GM10248 (cell line): ENCODE measurements around the gene WDR5.

Experiments
- CTCF ChIA-PET: fragments of 300-600 bp; sonication (Branson Sonifier 250); formaldehyde crosslinking; extraction: SDS; loops from one replicate; lab custom pipeline; 2021; ENCODE audit warnings: antibody characterized with exemption; lab: Yijun Ruan, JAX
- POLR2A ChIA-PET: fragments of 350-650 bp; sonication (Branson Sonifier 250); formaldehyde crosslinking; extraction: SDS; loops from one replicate; lab custom pipeline; 2020; ENCODE audit warnings: antibody characterized with exemption; lab: Yijun Ruan, JAX
- DNase-seq: peaks from one replicate; pipeline ENCODE4 v3.0.0; 2012; ENCODE audit errors: extremely low spot score
- TF ChIP-seq, protein P1 (sequence below): IDR thresholded peaks from 2 replicates; pipeline ENCODE4 v1.5.1; 2012; ENCODE audit warnings: mild to moderate bottlenecking, low read depth; ENCODE audit errors: extremely low read depth, missing control alignments, control extremely low read depth

WDR5 gene

GRCh38 chr9:134166374-134166773 lies 30.5 kb downstream of the WDR5 start:
- ChIA-PET CTCF (no interaction called here), POLR2A (no interaction called here)
- TF ChIP-seq, protein P1, sequence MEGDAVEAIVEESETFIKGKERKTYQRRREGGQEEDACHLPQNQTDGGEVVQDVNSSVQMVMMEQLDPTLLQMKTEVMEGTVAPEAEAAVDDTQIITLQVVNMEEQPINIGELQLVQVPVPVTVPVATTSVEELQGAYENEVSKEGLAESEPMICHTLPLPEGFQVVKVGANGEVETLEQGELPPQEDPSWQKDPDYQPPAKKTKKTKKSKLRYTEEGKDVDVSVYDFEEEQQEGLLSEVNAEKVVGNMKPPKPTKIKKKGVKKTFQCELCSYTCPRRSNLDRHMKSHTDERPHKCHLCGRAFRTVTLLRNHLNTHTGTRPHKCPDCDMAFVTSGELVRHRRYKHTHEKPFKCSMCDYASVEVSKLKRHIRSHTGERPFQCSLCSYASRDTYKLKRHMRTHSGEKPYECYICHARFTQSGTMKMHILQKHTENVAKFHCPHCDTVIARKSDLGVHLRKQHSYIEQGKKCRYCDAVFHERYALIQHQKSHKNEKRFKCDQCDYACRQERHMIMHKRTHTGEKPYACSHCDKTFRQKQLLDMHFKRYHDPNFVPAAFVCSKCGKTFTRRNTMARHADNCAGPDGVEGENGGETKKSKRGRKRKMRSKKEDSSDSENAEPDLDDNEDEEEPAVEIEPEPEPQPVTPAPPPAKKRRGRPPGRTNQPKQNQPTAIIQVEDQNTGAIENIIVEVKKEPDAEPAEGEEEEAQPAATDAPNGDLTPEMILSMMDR: no peak
- no peak for DNase-seq

DNA sequence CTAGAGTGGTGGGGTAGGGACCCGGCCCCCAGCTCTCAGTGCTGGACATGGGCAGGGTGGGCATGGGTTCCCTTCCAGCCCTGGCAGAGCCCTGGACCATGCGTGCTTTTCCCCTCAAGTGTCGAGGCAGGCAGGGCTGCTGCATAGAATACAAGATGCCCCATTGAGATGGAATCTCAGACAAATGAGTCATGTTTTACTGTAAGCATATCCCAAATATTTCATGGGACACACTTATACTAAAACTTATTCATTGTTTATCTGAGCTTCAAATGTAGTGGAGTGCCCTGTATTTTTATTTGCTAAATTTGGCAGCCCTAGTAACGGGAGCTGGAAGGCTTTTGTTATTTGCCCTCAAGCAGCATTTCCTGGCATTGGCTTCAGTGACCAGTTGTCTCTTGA lies 31.6 kb downstream of the WDR5 start:
- ChIA-PET POLR2A (no interaction called here), CTCF (interaction anchor here (1.0 to 5.0 kb wide), 2 partner anchors 275 to 282 kb away, joined by 3 to 44 read pairs; no protein-coding TSS in a partner anchor)
- TF ChIP-seq, protein P1: no peak
- DNase-seq: no peak

GRCh38 chr9:134168757-134169550 lies 33.1 kb downstream of the WDR5 start:
- TF ChIP-seq, protein P1: no peak
- POLR2A ChIA-PET: no interaction called here
- no peak for DNase-seq
- CTCF ChIA-PET: interaction anchor here (0.6 to 5.0 kb wide), 3 partner anchors 25 to 274 kb away, joined by 3 to 44 read pairs (median 8); no protein-coding TSS in a partner anchor

GRCh38 chr9:134169724-134170401 lies 34.0 kb downstream of the WDR5 start:
- ChIA-PET CTCF (interaction anchor here (0.7 to 5.0 kb wide), 15 partner anchors 10 to 285 kb away, joined by 3 to 44 read pairs (median 4); no protein-coding TSS in a partner anchor), POLR2A (no interaction called here)
- TF ChIP-seq, protein P1: no peak
- no peak for DNase-seq

DNA sequence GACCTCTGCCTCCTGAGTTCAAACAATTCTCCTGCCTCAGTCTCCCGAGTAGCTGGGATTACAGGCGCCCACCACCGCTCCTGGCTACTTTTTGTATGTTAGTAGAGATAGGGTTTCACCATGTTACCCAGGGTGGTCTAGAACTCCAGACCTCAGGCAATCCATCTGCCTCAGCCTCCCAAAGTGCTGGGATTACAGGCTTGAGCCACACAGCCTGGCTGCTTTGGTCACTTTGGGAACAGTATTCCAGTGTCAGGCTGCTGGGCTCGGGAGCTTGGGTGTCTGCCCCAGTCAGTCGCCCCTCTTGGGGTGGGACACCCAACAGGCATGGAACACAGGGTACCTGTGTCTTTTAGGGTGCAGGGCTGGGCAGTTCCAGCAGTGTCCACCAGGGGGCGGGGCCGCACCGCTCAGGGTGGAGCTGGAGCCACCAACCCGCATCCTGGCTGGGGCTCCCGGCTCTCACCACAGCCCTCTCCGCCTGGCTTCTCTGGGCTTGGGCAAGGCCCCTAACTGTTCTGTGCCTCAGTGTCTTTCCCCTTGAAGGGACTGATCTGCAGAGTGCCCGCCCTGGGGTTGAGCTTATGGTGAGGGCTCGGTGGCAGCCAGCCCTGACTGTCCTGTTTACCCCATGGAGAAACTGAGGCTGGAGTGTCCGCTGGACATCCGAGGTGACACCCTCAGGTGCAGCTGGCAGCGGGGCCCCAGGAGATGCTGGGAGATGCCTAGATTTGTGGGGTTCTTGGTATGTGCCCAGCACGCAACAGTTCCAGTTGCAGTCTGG lies 34.8 kb downstream of the WDR5 start:
- ChIA-PET POLR2A (no interaction called here), CTCF (interaction anchor here (0.6 to 5.0 kb wide), 50 partner anchors 10 to 428 kb away, joined by 3 to 44 read pairs (median 4); partner anchors contain the start of gene WDR5)
- no peak for DNase-seq
- TF ChIP-seq, protein P1: no peak
